H9 (cell line): ENCODE data around the gene FBXL16. TPM values are rescaled to one million over a fixed set of nuclear protein-coding genes. Genes with fewer than 3 reads are reported as not detected.

Experiments
- DNase-seq: peaks from one replicate; pipeline ENCODE4 v3.0.0-alpha.2; 2017
- H2AFZ ChIP-seq: one replicate; pipeline ENCODE4 v1.6.1; 2013; ENCODE audit warnings: mild to moderate bottlenecking, low read length, control low read depth, moderate library complexity
- H2AK5ac ChIP-seq: 2 replicates; pipeline ENCODE4 v1.6.1; 2013; ENCODE audit warnings: low read length, control low read depth, mixed read lengths; ENCODE audit not compliant: insufficient read length
- H2BK120ac ChIP-seq: one replicate; pipeline ENCODE4 v1.6.1; 2013; ENCODE audit warnings: low read depth, mild to moderate bottlenecking, low read length, control low read depth, inconsistent platforms; ENCODE audit not compliant: poor library complexity, severe bottlenecking
- H2BK12ac ChIP-seq: 2 replicates; pipeline ENCODE4 v1.6.1; 2013; ENCODE audit warnings: low read length, control low read depth, mixed read lengths, low read depth; ENCODE audit not compliant: insufficient read length
- H2BK15ac ChIP-seq: 2 replicates; pipeline ENCODE4 v1.6.1; 2013; ENCODE audit warnings: low read depth, low read length, control low read depth
- H2BK20ac ChIP-seq: one replicate; pipeline ENCODE4 v1.6.1; 2013; ENCODE audit warnings: low read depth, mild to moderate bottlenecking, low read length, control low read depth, inconsistent platforms; ENCODE audit not compliant: poor library complexity, severe bottlenecking
- H2BK5ac ChIP-seq: 2 replicates; pipeline ENCODE4 v1.6.1; 2013; ENCODE audit warnings: low read length, control low read depth, mixed read lengths; ENCODE audit not compliant: insufficient read length
- H3K14ac ChIP-seq: 2 replicates; pipeline ENCODE4 v1.6.1; 2013; ENCODE audit warnings: low read length, control low read depth; ENCODE audit not compliant: insufficient read depth
- H3K18ac ChIP-seq: 2 replicates; pipeline ENCODE4 v1.6.1; 2013; ENCODE audit warnings: low read depth, mild to moderate bottlenecking, mixed read lengths, low read length, control low read depth; ENCODE audit not compliant: insufficient read length
- H3K23ac ChIP-seq: 2 replicates; pipeline ENCODE4 v1.6.1; 2013; ENCODE audit warnings: low read length, control low read depth, mixed read lengths, low read depth; ENCODE audit not compliant: insufficient read length
- H3K23me2 ChIP-seq: 2 replicates; pipeline ENCODE4 v1.6.1; 2013; ENCODE audit warnings: low read depth, mild to moderate bottlenecking, mixed read lengths, low read length, control low read depth; ENCODE audit not compliant: insufficient read length, poor library complexity, severe bottlenecking
- H3K27ac ChIP-seq: 2 replicates; pipeline ENCODE4 v1.5.1; 2013; ENCODE audit warnings: low read length, control low read depth, mixed read lengths, low read depth; ENCODE audit not compliant: insufficient read length
- H3K27me3 ChIP-seq: 2 replicates; pipeline ENCODE4 v1.6.1; 2013; ENCODE audit warnings: low read length, control low read depth, inconsistent platforms; ENCODE audit not compliant: insufficient read depth
- H3K4ac ChIP-seq: 2 replicates; pipeline ENCODE4 v1.6.1; 2013; ENCODE audit warnings: low read depth, mild to moderate bottlenecking, control low read depth, inconsistent platforms, low read length, moderate library complexity
- H3K4me1 ChIP-seq: 2 replicates; pipeline ENCODE4 v1.6.1; 2013; ENCODE audit warnings: low read length, control low read depth, inconsistent platforms; ENCODE audit not compliant: insufficient read depth
- H3K4me2 ChIP-seq: 2 replicates; pipeline ENCODE4 v1.6.1; 2013; ENCODE audit warnings: low read length, control low read depth, mixed read lengths; ENCODE audit not compliant: insufficient read length, insufficient read depth
- H3K56ac ChIP-seq: 2 replicates; pipeline ENCODE4 v1.6.1; 2013; ENCODE audit warnings: low read depth, mild to moderate bottlenecking, mixed read lengths, low read length, control low read depth; ENCODE audit not compliant: insufficient read length
- H3K79me1 ChIP-seq: 2 replicates; pipeline ENCODE4 v1.6.1; 2013; ENCODE audit warnings: low read depth, mild to moderate bottlenecking, moderate library complexity, low read length, control low read depth, inconsistent platforms; ENCODE audit not compliant: insufficient read depth, poor library complexity, severe bottlenecking
- H3K79me2 ChIP-seq: 2 replicates; pipeline ENCODE4 v1.6.1; 2013; ENCODE audit warnings: low read length, control low read depth, inconsistent platforms; ENCODE audit not compliant: insufficient read depth
- H3K9ac ChIP-seq: 2 replicates; pipeline ENCODE4 v1.6.1; 2013; ENCODE audit warnings: low read length, control low read depth, mixed read lengths; ENCODE audit not compliant: insufficient read length; ENCODE audit errors: extremely low read depth
- H3K9me3 ChIP-seq: one replicate; pipeline ENCODE4 v1.6.1; 2013; ENCODE audit warnings: low read depth, low read length, inconsistent platforms; ENCODE audit not compliant: control insufficient read depth
- H3T11ph ChIP-seq: one replicate; pipeline ENCODE4 v1.6.1; 2013; ENCODE audit warnings: mild to moderate bottlenecking, low read length, control low read depth, inconsistent platforms
- H4K20me1 ChIP-seq: one replicate; pipeline ENCODE4 v1.6.1; 2013; ENCODE audit not compliant: control insufficient read depth, insufficient read length, insufficient read depth
- H4K5ac ChIP-seq: 2 replicates; pipeline ENCODE4 v1.6.1; 2013; ENCODE audit warnings: low read depth, mild to moderate bottlenecking, mixed read lengths, low read length, control low read depth; ENCODE audit not compliant: insufficient read length
- H4K8ac ChIP-seq: replicated peaks from 2 replicates; pipeline ENCODE4 v1.6.1; 2013; ENCODE audit warnings: low read length, control low read depth, mixed read lengths, low read depth; ENCODE audit not compliant: insufficient read length
- H4K91ac ChIP-seq: 2 replicates; pipeline ENCODE4 v1.6.1; 2013; ENCODE audit warnings: low read depth, mild to moderate bottlenecking, moderate library complexity, mixed read lengths, low read length, control low read depth; ENCODE audit not compliant: insufficient read length
- H3K27ac Mint-ChIP-seq, 3 experiments: 2 replicates in 2 of 3; 3 replicates in 1 of 3; pipeline ENCODE4 v1.8.0; 2020 to 2021; ENCODE audit warnings: mixed read lengths in 3 of 3, mild to moderate bottlenecking in 1 of 3, moderate library complexity in 1 of 3
- H3K27me3 Mint-ChIP-seq: 2 replicates; pipeline ENCODE4 v1.8.0; 2021; ENCODE audit warnings: low read depth, mild to moderate bottlenecking, moderate library complexity, mixed read lengths
- H3K36me3 Mint-ChIP-seq, 3 experiments: 2 replicates in 2 of 3; 3 replicates in 1 of 3; pipeline ENCODE4 v1.8.0; 2020 to 2021; ENCODE audit warnings: low read depth in 3 of 3, mixed read lengths in 3 of 3; ENCODE audit not compliant: insufficient read depth in 1 of 3
- H3K4me1 Mint-ChIP-seq, 2 experiments: 2 replicates each; pipeline ENCODE4 v1.8.0; 2020; ENCODE audit warnings: mixed read lengths in 2 of 2
- H3K4me3 Mint-ChIP-seq, 2 experiments: 2 replicates in 1 of 2; 3 replicates in 1 of 2; pipeline ENCODE4 v1.8.0; 2020 to 2021; ENCODE audit warnings: mild to moderate bottlenecking in 2 of 2, mixed read lengths in 2 of 2, moderate library complexity in 1 of 2
- H3K9me3 Mint-ChIP-seq, 2 experiments: 2 replicates in 1 of 2; 3 replicates in 1 of 2; pipeline ENCODE4 v1.8.0; 2020; ENCODE audit warnings: mild to moderate bottlenecking in 2 of 2, mixed read lengths in 2 of 2, moderate library complexity in 1 of 2
- WGBS: extraction: QIAGEN DNeasy Blood & Tissue Kit; methylation state at CpG from one replicate; pipeline ENCODE4 v1.1.7; 2013; ENCODE audit warnings: missing lambda C conversion rate, low lambda C conversion rate, mixed read lengths; ENCODE audit not compliant: insufficient read length; ENCODE audit errors: extremely low coverage; 5-methylcytosine and 5-hydroxymethylcytosine counted together
- total RNA-seq: library from RNA; stranded (reverse); gene quantifications from 2 replicates; pipeline ENCODE4 v1.2.1, GENCODE V29; 2021
- TF ChIP-seq, protein P1 (sequence below): fragments of 200-600 bp; sonication (generic); conservative IDR thresholded peaks from 3 replicates; pipeline ENCODE4 v1.8.0; 2021; ENCODE audit warnings: antibody characterized with exemption, mild to moderate bottlenecking

The FBXL16 gene
- total RNA-seq, 1 experiment from 2014 or later, result 9.6 TPM

DNA sequence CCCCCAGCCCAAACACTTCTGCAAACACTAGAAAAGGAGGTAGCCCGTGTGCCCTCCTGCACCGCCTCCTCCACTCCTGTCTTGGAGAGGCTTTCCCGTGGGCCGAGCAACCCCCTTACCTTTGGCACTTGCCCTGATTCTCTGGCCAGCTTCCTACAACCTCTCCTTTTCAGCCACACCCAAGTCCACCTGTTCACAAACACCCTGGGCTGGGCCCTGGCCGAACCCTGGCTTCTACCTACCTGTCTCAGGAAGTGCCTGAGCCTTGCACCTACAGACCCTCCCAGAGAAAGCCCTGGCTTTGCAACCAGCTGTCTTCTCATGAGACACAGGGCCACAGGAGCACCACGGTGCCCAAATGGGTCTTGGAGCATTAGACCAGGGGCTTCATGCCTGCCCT lies 13.3 kb upstream of the FBXL16 start:
- peaks cover 32% of the 10 kb centered on the region for H3K27me3 Mint-ChIP-seq
- no peak overlapping the region for H3K27ac Mint-ChIP-seq
- H4K5ac ChIP-seq, result no peak overlapping the region
- no peaks in the 10 kb centered on the region for H3K4me1 ChIP-seq
- H3K9me3 Mint-ChIP-seq, result no peaks in the 10 kb centered on the region
- H4K8ac ChIP-seq, result no peak overlapping the region
- no peaks in the 10 kb centered on the region for H3K9me3 ChIP-seq
- no peak overlapping the region for H2BK12ac ChIP-seq
- no peak overlapping the region for H2BK15ac ChIP-seq
- H3K14ac ChIP-seq, result no peak overlapping the region
- TF ChIP-seq, protein P1, sequence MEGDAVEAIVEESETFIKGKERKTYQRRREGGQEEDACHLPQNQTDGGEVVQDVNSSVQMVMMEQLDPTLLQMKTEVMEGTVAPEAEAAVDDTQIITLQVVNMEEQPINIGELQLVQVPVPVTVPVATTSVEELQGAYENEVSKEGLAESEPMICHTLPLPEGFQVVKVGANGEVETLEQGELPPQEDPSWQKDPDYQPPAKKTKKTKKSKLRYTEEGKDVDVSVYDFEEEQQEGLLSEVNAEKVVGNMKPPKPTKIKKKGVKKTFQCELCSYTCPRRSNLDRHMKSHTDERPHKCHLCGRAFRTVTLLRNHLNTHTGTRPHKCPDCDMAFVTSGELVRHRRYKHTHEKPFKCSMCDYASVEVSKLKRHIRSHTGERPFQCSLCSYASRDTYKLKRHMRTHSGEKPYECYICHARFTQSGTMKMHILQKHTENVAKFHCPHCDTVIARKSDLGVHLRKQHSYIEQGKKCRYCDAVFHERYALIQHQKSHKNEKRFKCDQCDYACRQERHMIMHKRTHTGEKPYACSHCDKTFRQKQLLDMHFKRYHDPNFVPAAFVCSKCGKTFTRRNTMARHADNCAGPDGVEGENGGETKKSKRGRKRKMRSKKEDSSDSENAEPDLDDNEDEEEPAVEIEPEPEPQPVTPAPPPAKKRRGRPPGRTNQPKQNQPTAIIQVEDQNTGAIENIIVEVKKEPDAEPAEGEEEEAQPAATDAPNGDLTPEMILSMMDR, result no peak
- H4K91ac ChIP-seq, result no peak overlapping the region
- H2AFZ ChIP-seq, result no peak overlapping the region
- H3K23me2 ChIP-seq, result peaks cover 10% of the 10 kb centered on the region
- H3K4me1 Mint-ChIP-seq, result peaks cover 14 to 28% of the 10 kb centered on the region in 2 experiments
- H3K27ac ChIP-seq, result no peak overlapping the region
- no peak overlapping the region for H2BK5ac ChIP-seq
- H3K9ac ChIP-seq, result no peak overlapping the region
- H3K79me1 ChIP-seq, result no peaks in the 10 kb centered on the region
- no peaks in the 10 kb centered on the region; the same call in 1 of the 2 replicates for H3K27me3 ChIP-seq
- H3K36me3 Mint-ChIP-seq, result peaks cover 0 to 5% (median 3%) of the 10 kb centered on the region in 3 experiments; a peak in 1 of 7 replicates
- no peak overlapping the region for H3K18ac ChIP-seq
- H3T11ph ChIP-seq, result no peak overlapping the region
- no peak overlapping the region for H3K23ac ChIP-seq
- no peak overlapping the region for H2BK120ac ChIP-seq
- H3K4me2 ChIP-seq, result no peak overlapping the region
- no peak overlapping the region for H3K4ac ChIP-seq
- peak overlapping the region in 1 of 2 experiments; percentile 58; a peak in 3 of 5 replicates for H3K4me3 Mint-ChIP-seq
- no peak for DNase-seq
- H2BK20ac ChIP-seq, result no peak overlapping the region
- WGBS, result no CpG with 5 or more reads among the region's 6 CpGs
- no peaks in the 10 kb centered on the region for H3K79me2 ChIP-seq
- no peaks in the 10 kb centered on the region for H4K20me1 ChIP-seq
- H2AK5ac ChIP-seq, result no peak overlapping the region
- no peak overlapping the region for H3K56ac ChIP-seq
